Heart left ventricle (tissue), 13 donors: ENCODE data around the gene SORCS2.

Experiments used
- CTCF ChIP-seq, 12 donors: fragments of 200-600 bp; sonication (generic) in 4 of 12; IDR thresholded peaks; one replicate each; pipeline versions ENCODE4 v1.5.0 to v1.8.0; 2018 to 2022; ENCODE audit warnings: antibody characterized with exemption in 12 of 12, mild to moderate bottlenecking in 5 of 12
- POLR2A ChIP-seq, 2 donors: fragments of 450-650 bp; IDR thresholded peaks; one replicate each; pipeline ENCODE4 v1.6.1; 2017; ENCODE audit warnings: antibody characterized with exemption in 2 of 2, mild to moderate bottlenecking in 2 of 2, moderate library complexity in 2 of 2
- donor health status: ischemic (EF 13 %, LVEDD 7.1; RV severe dilation, severe dysfunction).
- donor health status: DM: no; HTN: yes; CAD: no.
- donor health status: DM: no; HTN: no; CAD: no.
- donor health status: ischemic (EF 25% LVEDD 6.9; RV normal size, moderate dysfunction).
- donor health status: ischemic (EF 25% LVEDD 5.7; RV mildly dilated, moderate dysfunction).
- donor health status: ischemic (EF 35%, LVEDD 5.7; RV mildly dilated, moderate dysfunction).
- donor health status: nonischemic (EF 11% LVEDD 7.7; RV severe dilation, severe dysfunction).
- donor health status: DM: yes; HTN: yes; CAD: no.
- donor health status: PGD.
- donor health status: ischemic (EF 29% LVEDD 5.4; RV normal size, mild dysfunction).
- donor health status: nonischemic (EF 23%, LVEDD 6.1; RV moderate dilation, normal function).

GRCh38 chr4:7593646-7594412 is 401.5 kb downstream of the SORCS2 start:
- TF ChIP-seq CTCF (IDR thresholded peaks at IDR 0.05), result no peak
- TF ChIP-seq POLR2A (IDR thresholded peaks at IDR 0.05), result no peak
